IPS-18c (cell line): ENCODE measurements around the gene NCOA1.

Experiments used
- H3K4me3 ChIP-seq: 2 replicates; pipeline ENCODE4 v1.7.0; 2013; ENCODE audit warnings: low read depth, mild to moderate bottlenecking, low read length, moderate library complexity; ENCODE audit not compliant: insufficient read depth
- H3K9me3 ChIP-seq: one replicate; pipeline ENCODE4 v1.6.1; 2013; ENCODE audit warnings: mild to moderate bottlenecking, low read length, moderate library complexity; ENCODE audit not compliant: control insufficient read depth, insufficient read depth

NCOA1 gene

GRCh38 chr2:24620936-24621335 lies 129.9 kb downstream of the NCOA1 start:
- no peaks in the 10 kb centered on the region for H3K9me3 ChIP-seq
- H3K4me3 ChIP-seq = no peak overlapping the region

- H3K4me3 ChIP-seq = no peak overlapping the region
- no peaks in the 10 kb centered on the region for H3K9me3 ChIP-seq
Observed at GRCh38 chr2:24621779-24622538, 130.9 kb downstream of the NCOA1 start.

GRCh38 chr2:24623535-24623934 lies 132.5 kb downstream of the NCOA1 start:
- Histone ChIP-seq H3K4me3 (no peak overlapping the region), H3K9me3 (no peaks in the 10 kb centered on the region)

GRCh38 chr2:24625728-24626127 lies 134.7 kb downstream of the NCOA1 start:
- no peak overlapping the region for H3K4me3 ChIP-seq

GRCh38 chr2:24626131-24626530 lies 135.1 kb downstream of the NCOA1 start:
- Histone ChIP-seq H3K4me3 (no peak overlapping the region), H3K9me3 (no peaks in the 10 kb centered on the region)

More at GRCh38 chr2:24625728-24626127, 134.7 kb downstream of the NCOA1 start:
- H3K9me3 ChIP-seq = no peaks in the 10 kb centered on the region

GRCh38 chr2:24628746-24629145 lies 137.7 kb downstream of the NCOA1 start:
- no peaks in the 10 kb centered on the region for H3K9me3 ChIP-seq

GRCh38 chr2:24632172-24632571 lies 141.1 kb downstream of the NCOA1 start:
- no peak overlapping the region for H3K4me3 ChIP-seq
- no peaks in the 10 kb centered on the region for H3K9me3 ChIP-seq

More at GRCh38 chr2:24628746-24629145, 137.7 kb downstream of the NCOA1 start:
- H3K4me3 ChIP-seq = no peak overlapping the region

- Histone ChIP-seq H3K4me3 (no peak overlapping the region), H3K9me3 (no peaks in the 10 kb centered on the region)
Observed at GRCh38 chr2:24635181-24635580, 144.1 kb downstream of the NCOA1 start.

GRCh38 chr2:24638568-24638967 lies 147.5 kb downstream of the NCOA1 start:
- H3K9me3 ChIP-seq = no peaks in the 10 kb centered on the region
- no peak overlapping the region for H3K4me3 ChIP-seq

GRCh38 chr2:24642351-24642750 lies 151.3 kb downstream of the NCOA1 start:
- no peaks in the 10 kb centered on the region for H3K9me3 ChIP-seq

GRCh38 chr2:24643051-24643450 lies 152.0 kb downstream of the NCOA1 start:
- Histone ChIP-seq H3K4me3 (no peak overlapping the region), H3K9me3 (no peaks in the 10 kb centered on the region)

More at GRCh38 chr2:24642351-24642750, 151.3 kb downstream of the NCOA1 start:
- H3K4me3 ChIP-seq = no peak overlapping the region

- H3K9me3 ChIP-seq = no peaks in the 10 kb centered on the region
- no peak overlapping the region for H3K4me3 ChIP-seq
Observed at GRCh38 chr2:24644032-24644431, 153.0 kb downstream of the NCOA1 start.

- no peaks in the 10 kb centered on the region for H3K9me3 ChIP-seq
- H3K4me3 ChIP-seq = no peak overlapping the region
Observed at GRCh38 chr2:24650997-24651642, 160.1 kb downstream of the NCOA1 start.

- Histone ChIP-seq H3K4me3 (no peak overlapping the region), H3K9me3 (no peaks in the 10 kb centered on the region)
Observed at GRCh38 chr2:24651643-24652003, 160.6 kb downstream of the NCOA1 start.

GRCh38 chr2:24652265-24653182 lies 161.5 kb downstream of the NCOA1 start:
- Histone ChIP-seq H3K4me3 (no peak overlapping the region), H3K9me3 (no peaks in the 10 kb centered on the region)

GRCh38 chr2:24657818-24658217 lies 166.8 kb downstream of the NCOA1 start:
- H3K9me3 ChIP-seq = no peaks in the 10 kb centered on the region
- no peak overlapping the region for H3K4me3 ChIP-seq

- Histone ChIP-seq H3K9me3 (no peaks in the 10 kb centered on the region), H3K4me3 (no peak overlapping the region)
Observed at GRCh38 chr2:24658531-24659202, 167.6 kb downstream of the NCOA1 start.
